Activated naive CD4-positive, alpha-beta T cell treated with anti-CD3 and anti-CD28 coated beads for 36 hours (primary cell): ENCODE results near the gene CNPY1. TPM values are rescaled to one million over a fixed set of nuclear protein-coding genes. Genes with fewer than 3 reads are reported as not detected.

Experiments
- CTCF ChIA-PET: fragments of 350-600 bp; sonication (Branson Sonifier 250); formaldehyde crosslinking; loops from one replicate; lab custom pipeline; 2021; ENCODE audit warnings: antibody characterized with exemption; lab: Charles Lee
- DNase-seq: peaks from one replicate; pipeline ENCODE4 v3.0.0-alpha.2; 2020
- H3K27ac Mint-ChIP-seq: one replicate; pipeline ENCODE4 v1.8.0; 2021; ENCODE audit warnings: mild to moderate bottlenecking, mixed read lengths
- H3K27me3 Mint-ChIP-seq: one replicate; pipeline ENCODE4 v1.8.0; 2021; ENCODE audit warnings: low read depth, mixed read lengths
- H3K36me3 Mint-ChIP-seq: one replicate; pipeline ENCODE4 v1.8.0; 2021; ENCODE audit warnings: low read depth, mixed read lengths
- H3K4me1 Mint-ChIP-seq: one replicate; pipeline ENCODE4 v1.8.0; 2021; ENCODE audit warnings: low read depth, mixed read lengths
- H3K4me3 Mint-ChIP-seq: one replicate; pipeline ENCODE4 v1.8.0; 2021; ENCODE audit warnings: mild to moderate bottlenecking, moderate library complexity, mixed read lengths
- H3K9me3 Mint-ChIP-seq: one replicate; pipeline ENCODE4 v1.8.0; 2021; ENCODE audit warnings: mixed read lengths
- intact Hi-C: fragments of 100-400 bp; cut with micrococcal nuclease; formaldehyde crosslinking; loops from one replicate; pipeline ENCODE4 v1.15.1; 2023
- total RNA-seq, 2 experiments: library from RNA; stranded (reverse); gene quantifications; one replicate each; pipeline ENCODE4 v1.2.3, GENCODE V29; 2021

The CNPY1 gene
- total RNA-seq, 2 experiments from 2014 or later: not detected

DNA sequence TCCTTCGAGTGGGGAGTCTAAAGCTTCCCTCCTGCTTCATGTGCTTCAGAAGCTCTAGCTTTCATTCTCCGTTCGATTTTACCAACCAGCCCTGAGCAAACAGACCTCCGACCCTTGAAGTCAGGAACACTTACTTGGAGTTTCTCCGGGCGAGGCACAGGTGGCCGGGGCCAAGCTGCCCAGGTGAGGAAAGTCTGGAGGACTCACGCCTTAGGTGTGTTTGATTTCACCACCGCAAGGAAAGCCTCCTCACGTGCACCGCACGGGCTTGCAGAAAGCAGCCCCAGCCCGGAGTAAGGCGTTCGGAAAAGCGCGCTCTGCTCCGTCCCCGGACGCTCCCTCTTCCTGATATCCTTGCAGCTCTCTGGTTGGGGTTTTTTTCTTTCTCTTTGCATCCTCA is 30.1 kb upstream of the CNPY1 start:
- no peak overlapping the region for H3K4me3 Mint-ChIP-seq
- intact Hi-C loops: no loop called here
- peaks cover 2% of the 10 kb centered on the region for H3K4me1 Mint-ChIP-seq
- no peaks in the 10 kb centered on the region for H3K9me3 Mint-ChIP-seq
- H3K27ac Mint-ChIP-seq: no peak overlapping the region
- CTCF ChIA-PET: interaction anchor here (0.7 kb wide), 1 partner anchor 188 kb away, joined by 3 read pairs; no protein-coding TSS in a partner anchor
- no peak for DNase-seq
- no peaks in the 10 kb centered on the region for H3K36me3 Mint-ChIP-seq
- peaks cover 6% of the 10 kb centered on the region for H3K27me3 Mint-ChIP-seq

- CTCF ChIA-PET: interaction anchor here (0.7 kb wide), 1 partner anchor 12 kb away, joined by 4 read pairs; no protein-coding TSS in a partner anchor
- H3K27ac Mint-ChIP-seq: no peak overlapping the region
- peaks cover 2% of the 10 kb centered on the region for H3K4me1 Mint-ChIP-seq
- H3K4me3 Mint-ChIP-seq: no peak overlapping the region
- peaks cover 6% of the 10 kb centered on the region for H3K27me3 Mint-ChIP-seq
- DNase-seq: no peak
- no peaks in the 10 kb centered on the region for H3K9me3 Mint-ChIP-seq
- intact Hi-C loops: no loop called here
- H3K36me3 Mint-ChIP-seq: no peaks in the 10 kb centered on the region
Measured at GRCh38 chr7:155574556-155575290, 28.4 kb upstream of the CNPY1 start.

DNA sequence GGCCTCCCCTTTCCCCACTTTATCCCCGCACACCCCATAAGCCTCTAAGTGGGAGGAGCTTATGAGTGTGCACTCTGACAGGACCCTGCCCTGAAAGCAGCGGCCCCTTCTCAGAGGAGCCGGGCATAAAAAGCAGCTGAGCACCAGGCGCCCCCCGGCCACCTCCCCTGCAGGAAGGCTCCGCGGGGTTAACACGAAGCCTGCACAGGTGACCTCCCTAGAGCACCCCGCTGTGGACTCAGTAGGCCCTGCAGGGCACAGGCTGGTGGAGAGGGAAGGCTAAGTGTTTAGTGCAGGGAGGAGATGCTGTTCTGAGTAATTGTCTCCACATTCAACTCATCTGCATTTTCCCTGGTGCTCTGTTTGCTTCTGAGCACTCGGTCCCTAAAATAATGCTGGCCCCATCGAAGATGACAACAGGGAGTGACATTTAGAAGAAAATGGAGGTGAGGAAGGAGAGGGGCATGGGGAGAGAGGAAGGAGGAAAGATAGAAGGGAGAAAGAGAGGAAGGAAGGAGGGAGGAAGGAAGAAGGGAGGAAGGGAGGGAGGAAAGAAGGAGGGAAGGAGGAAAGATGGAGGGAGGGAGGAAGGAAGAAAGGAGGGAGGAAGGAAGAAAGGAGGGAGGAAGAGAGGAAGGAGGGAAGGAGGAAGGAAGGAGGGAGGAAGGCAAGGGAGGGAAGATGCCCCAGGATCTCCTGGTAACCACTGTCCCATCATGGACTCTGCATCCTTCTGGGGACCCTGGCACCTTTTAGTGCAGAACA is 25.4 kb upstream of the CNPY1 start:
- Mint-ChIP-seq H3K27ac (no peak overlapping the region), H3K4me1 (no peaks in the 10 kb centered on the region), H3K4me3 (no peak overlapping the region), H3K27me3 (peaks cover 6% of the 10 kb centered on the region), H3K9me3 (no peaks in the 10 kb centered on the region), H3K36me3 (no peaks in the 10 kb centered on the region)
- intact Hi-C loops: no loop called here
- CTCF ChIA-PET: no interaction called here
- no peak for DNase-seq

DNA sequence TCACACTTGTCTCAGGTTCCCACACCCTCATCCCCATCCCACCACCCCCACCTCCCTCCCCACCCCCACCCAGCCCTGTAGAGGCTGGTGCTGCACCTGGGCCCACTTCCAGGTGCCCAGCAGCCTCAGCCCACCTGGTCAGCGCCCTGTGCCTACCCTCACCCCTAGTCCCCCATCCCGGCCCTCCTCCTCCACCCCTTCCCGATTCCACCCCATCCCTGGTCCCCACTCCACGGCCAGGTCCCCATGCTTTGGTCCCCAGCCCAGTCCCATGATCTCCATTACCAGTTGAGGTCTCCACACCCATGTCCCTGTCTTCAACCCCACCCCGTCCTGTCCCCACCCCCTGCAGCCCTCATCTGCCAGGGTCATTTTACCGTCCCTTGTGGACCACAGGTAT is 24.6 kb upstream of the CNPY1 start:
- Mint-ChIP-seq H3K36me3 (no peaks in the 10 kb centered on the region), H3K4me1 (no peaks in the 10 kb centered on the region), H3K4me3 (no peak overlapping the region), H3K27me3 (peaks cover 6% of the 10 kb centered on the region), H3K9me3 (no peaks in the 10 kb centered on the region), H3K27ac (no peak overlapping the region)
- no peak for DNase-seq
- CTCF ChIA-PET: no interaction called here
- intact Hi-C loops: no loop called here

GRCh38 chr7:155570171-155570958 is 24.0 kb upstream of the CNPY1 start:
- intact Hi-C loops: no loop called here
- Mint-ChIP-seq H3K9me3 (no peaks in the 10 kb centered on the region), H3K27ac (no peak overlapping the region), H3K36me3 (no peaks in the 10 kb centered on the region), H3K4me3 (no peak overlapping the region), H3K27me3 (peaks cover 6% of the 10 kb centered on the region), H3K4me1 (no peaks in the 10 kb centered on the region)
- no peak for DNase-seq
- CTCF ChIA-PET: no interaction called here

- CTCF ChIA-PET: no interaction called here
- Mint-ChIP-seq H3K27me3 (peaks cover 6% of the 10 kb centered on the region), H3K4me3 (no peak overlapping the region), H3K4me1 (no peaks in the 10 kb centered on the region), H3K27ac (no peak overlapping the region), H3K36me3 (no peaks in the 10 kb centered on the region), H3K9me3 (no peaks in the 10 kb centered on the region)
- intact Hi-C loops: no loop called here
- DNase-seq: no peak
Measured at GRCh38 chr7:155569681-155570080, 23.3 kb upstream of the CNPY1 start.

DNA sequence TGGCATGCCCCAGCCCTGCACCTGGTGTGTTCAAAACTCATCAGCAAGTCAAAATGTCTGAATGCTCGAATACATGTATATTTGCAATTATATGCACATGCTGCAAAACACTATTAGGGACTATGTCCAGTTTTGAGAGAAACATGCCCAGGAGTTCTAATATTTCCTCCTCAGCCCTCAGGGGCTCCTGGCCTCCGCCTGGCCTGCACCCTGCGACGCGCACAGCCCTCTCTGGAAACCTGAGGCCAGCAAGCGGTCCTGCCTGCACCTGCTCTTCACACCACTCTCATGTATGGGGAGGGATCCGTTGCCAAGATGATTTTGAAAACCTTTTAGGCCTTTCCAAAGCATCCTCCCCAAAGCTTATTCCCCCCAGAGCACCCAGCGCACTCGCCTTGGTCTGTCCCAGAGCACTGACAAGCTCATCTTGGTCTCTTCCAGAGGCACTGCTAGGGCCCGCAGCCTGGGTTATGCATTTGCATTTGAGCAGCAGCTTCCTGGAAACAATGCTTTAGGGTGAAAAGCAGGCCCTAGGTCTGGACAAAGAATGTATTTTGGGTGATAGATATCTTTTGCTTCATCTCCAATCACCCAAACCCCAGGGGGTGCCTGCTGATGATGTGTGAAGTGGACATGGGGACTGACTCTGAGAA is 22.6 kb upstream of the CNPY1 start:
- Mint-ChIP-seq H3K36me3 (no peaks in the 10 kb centered on the region), H3K27ac (no peak overlapping the region), H3K4me3 (no peak overlapping the region), H3K27me3 (peaks cover 6% of the 10 kb centered on the region), H3K4me1 (no peaks in the 10 kb centered on the region), H3K9me3 (no peaks in the 10 kb centered on the region)
- DNase-seq: no peak
- intact Hi-C loops: no loop called here
- CTCF ChIA-PET: no interaction called here

GRCh38 chr7:155568333-155568660 is 21.9 kb upstream of the CNPY1 start:
- no peaks in the 10 kb centered on the region for H3K4me1 Mint-ChIP-seq
- no peaks in the 10 kb centered on the region for H3K9me3 Mint-ChIP-seq
- no peak overlapping the region for H3K4me3 Mint-ChIP-seq
- H3K36me3 Mint-ChIP-seq: no peaks in the 10 kb centered on the region
- no peak overlapping the region for H3K27ac Mint-ChIP-seq
- CTCF ChIA-PET: no interaction called here
- H3K27me3 Mint-ChIP-seq: peaks cover 6% of the 10 kb centered on the region
- DNase-seq: no peak
- intact Hi-C loops: no loop called here

GRCh38 chr7:155567646-155568332 is 21.4 kb upstream of the CNPY1 start:
- Mint-ChIP-seq H3K27ac (no peak overlapping the region), H3K9me3 (no peaks in the 10 kb centered on the region), H3K36me3 (no peaks in the 10 kb centered on the region), H3K27me3 (peaks cover 6% of the 10 kb centered on the region), H3K4me1 (no peaks in the 10 kb centered on the region), H3K4me3 (no peak overlapping the region)
- intact Hi-C loops: no loop called here
- DNase-seq: no peak
- CTCF ChIA-PET: interaction anchor here (0.7 kb wide), 1 partner anchor 77 kb away, joined by 3 read pairs; no protein-coding TSS in a partner anchor

GRCh38 chr7:155566011-155566836 is 19.9 kb upstream of the CNPY1 start:
- Mint-ChIP-seq H3K27ac (no peak overlapping the region), H3K4me1 (no peaks in the 10 kb centered on the region), H3K9me3 (no peaks in the 10 kb centered on the region), H3K27me3 (peaks cover 1% of the 10 kb centered on the region), H3K4me3 (no peak overlapping the region), H3K36me3 (no peaks in the 10 kb centered on the region)
- intact Hi-C loops: no loop called here
- no peak for DNase-seq
- CTCF ChIA-PET: no interaction called here

DNA sequence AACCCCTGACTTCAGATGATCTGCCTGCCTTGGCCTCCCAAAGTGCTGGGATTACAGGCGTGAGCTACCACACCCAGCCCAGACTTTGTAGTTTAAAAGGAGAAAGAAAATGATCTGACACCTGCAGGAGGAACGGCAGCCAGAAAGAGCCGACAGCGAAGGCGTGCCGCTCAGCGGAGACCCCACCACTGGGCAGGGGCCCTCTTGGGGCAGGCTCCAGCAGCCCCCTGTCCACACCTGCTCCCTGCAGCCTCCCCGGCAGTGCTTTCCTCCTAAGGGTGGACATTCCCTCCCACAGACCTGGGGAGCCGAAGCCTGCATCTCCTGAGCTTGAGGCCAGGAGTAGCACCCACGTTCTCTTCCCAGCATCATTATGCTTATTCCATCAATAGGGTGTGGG is 19.2 kb upstream of the CNPY1 start:
- Mint-ChIP-seq H3K27ac (no peak overlapping the region), H3K27me3 (peaks cover 3% of the 10 kb centered on the region), H3K4me3 (no peak overlapping the region), H3K4me1 (no peaks in the 10 kb centered on the region), H3K9me3 (no peaks in the 10 kb centered on the region), H3K36me3 (no peaks in the 10 kb centered on the region)
- CTCF ChIA-PET: no interaction called here
- intact Hi-C loops: no loop called here
- no peak for DNase-seq
